Frontal cortex (tissue), 4 donors: ENCODE results near the gene RHOT1. TPM values are rescaled to one million over a fixed set of nuclear protein-coding genes. Genes with fewer than 3 reads are reported as not detected.
"Not testable (repeated sequence)": the region's sequence is repeated elsewhere in the genome, so short reads cannot be mapped to it uniquely, and the experiment has no call there.

Source experiments
- DNase-seq, 2 donors: peaks; one replicate each; pipeline ENCODE4 v3.0.0; 2012; ENCODE audit warnings: low spot score in 2 of 2
- FAIRE-seq: peaks from 2 replicates; lab custom pipeline; 2012; peaks lifted over from hg19 to GRCh38; lab: Jason Lieb, UNC
- total RNA-seq: library from RNA; depleted of rRNA; stranded (reverse); fragments of >200 nt; gene quantifications from one replicate; pipeline ENCODE4 v1.2.3, GENCODE V29; 2014
- donor health status: control.
- donor health status: control.
- donor health status: control.

Gene RHOT1
- total RNA-seq, 1 donor from 2014 or later, result 156 TPM

DNA sequence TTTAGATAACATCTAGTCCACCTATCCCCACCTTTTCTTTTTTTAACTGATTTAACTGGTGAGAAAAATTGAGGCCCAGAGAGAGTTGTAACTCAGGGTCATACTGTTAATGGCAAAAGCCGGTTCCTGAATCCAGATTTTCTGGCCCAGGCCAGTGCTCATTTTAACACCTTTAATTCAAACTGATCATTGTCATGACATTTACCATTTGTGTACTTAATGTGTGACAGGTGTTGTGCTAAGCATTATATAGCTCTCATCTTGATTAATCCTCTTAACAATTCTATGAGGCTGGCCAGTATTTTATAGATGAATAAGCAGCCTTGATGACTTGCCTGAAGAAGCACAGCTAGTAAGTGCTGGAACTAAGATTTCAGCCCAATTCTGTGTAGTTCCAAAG is 14.4 kb downstream of the RHOT1 start:
- DNase-seq (no peak), FAIRE-seq (no peak)

DNA sequence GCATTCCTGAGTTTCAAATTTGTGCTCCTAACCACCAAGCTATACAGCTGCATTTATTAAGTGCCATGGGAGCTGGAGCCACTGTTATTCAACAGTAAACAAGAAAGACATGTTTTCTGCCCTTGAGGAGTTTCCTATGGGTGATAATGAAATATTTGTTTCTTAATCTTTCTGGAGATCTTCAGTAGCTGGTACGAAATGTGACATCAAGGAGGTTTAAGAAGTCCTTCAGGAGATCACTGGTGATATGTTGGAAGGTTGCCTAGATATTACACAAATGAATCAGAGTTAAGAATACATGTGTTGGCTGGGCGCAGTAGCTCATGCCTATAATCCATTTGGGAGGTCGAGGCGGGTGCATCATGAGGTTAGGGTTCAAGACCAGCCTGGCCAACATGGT is 14.9 kb downstream of the RHOT1 start:
- no peak for FAIRE-seq

DNA sequence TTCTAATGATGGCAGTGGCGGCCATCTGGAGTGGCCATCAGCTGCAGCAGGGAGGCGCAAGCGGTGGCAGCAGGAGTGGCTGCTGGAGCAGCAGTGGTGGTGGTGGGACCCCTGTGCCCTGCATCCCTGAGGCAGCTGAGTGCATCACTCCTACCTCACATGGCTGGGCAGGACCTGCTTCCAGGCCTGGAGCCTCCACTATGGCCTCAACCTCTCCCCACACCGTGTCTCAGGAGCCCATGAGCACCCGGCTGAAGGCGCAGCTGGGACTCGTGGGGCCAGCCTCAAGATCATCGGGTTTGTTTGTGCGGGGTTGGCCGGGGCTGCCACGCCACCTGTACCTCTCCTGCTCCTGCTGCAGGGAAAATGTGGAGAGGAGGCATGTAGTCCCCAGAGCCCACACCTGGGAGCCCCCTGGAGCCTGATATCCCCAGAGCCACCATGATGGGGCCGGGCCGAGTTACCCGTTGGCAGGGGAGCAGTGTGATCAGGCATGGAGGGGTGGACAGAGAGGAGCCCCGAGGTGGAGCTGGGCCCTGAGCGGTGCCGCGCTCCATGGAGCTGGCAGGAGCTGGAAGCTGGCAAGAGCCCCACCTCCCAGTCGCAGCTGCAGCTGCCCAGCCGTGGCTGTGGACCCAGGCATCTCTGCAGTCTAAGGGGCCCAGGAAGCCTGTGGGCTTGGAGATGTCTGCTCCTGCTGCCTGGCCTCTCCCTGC is 16.7 kb downstream of the RHOT1 start:
- DNase-seq (no peak), FAIRE-seq (no peak)

More for the DNA sequence above, 14.9 kb downstream of the RHOT1 start:
- DNase-seq, result no peak

DNA sequence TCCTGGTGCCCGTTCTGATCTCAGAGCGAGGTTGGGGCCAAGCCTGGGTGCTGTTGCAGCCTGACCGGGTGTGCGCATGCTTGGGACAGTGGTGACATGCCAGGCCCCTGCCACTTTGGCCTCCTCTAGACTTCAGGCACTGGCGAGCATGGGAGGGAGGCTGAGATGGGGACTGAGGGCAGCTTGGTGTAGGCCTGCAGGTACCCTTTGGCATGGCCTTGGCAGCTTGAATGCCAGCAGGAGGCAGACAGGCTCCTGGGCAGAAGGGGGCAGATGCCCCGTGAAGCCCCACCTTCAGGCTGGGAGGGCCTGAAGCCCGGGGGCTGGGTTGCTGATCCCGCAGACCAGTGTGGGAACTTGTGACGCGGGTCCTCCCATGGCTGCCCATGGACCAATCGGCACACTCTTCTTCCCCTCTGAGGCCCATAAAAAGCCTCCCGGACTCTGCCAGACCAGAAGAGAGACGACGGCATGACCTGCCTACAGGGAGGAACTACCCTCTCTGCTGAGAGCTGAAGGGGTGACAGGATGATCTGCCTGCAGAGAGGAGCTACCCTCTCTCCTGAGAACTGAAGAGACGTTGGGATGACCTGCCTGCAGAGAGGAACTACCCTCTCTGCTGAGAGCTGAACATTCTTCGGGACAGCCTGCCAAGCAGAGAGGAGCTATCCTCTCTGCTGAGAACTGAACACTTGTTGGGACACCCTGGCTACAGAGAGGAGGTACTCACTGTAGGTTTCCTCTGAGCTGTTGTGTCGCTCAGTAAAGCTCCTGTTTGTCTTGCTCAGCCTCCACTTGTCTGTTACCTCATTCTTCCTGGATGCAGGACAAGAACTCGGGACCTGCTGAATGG is 17.5 kb downstream of the RHOT1 start:
- DNase-seq, result no peak
- no peak for FAIRE-seq

DNA sequence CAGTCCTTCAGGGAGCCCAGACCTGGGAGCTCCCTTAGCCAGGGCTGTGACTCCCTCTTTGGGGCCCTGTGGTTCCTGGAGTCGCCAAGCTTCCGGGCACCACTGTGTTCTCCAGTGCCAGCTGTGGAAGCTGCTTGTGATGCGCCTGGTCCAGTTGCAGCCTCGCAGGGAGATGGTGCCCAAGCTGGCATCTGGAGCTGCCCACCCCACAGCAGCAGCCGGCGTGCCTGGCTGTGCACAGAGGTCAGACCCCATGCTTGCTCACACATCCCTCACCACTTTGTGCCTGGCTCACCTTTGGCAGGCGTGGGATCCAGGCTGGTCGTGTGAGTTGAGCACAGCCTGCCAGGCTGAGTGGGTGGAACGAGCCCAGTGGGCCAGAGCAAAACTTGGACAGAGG is 18.2 kb downstream of the RHOT1 start:
- DNase-seq, result no peak
- no peak for FAIRE-seq

DNA sequence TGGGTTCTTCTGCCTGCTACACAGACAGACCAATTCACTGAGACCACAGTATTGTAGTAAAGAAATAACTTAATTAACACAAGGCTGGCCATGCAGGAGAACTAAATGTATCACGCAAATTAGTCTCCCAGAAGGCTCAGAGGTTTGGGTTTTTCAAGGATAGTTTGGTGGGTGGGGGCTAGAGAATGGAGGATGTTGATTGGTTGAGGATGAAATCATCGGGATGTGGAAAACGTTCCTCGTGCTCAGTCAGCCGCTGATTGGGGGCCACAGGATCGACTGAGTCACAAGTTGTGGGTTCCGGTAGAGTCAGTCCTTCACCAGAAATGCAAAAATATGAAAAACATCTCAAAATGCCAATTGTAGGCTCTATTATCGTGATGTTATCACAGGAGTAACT is 18.7 kb downstream of the RHOT1 start:
- FAIRE-seq (no peak), DNase-seq (no peak)

DNA sequence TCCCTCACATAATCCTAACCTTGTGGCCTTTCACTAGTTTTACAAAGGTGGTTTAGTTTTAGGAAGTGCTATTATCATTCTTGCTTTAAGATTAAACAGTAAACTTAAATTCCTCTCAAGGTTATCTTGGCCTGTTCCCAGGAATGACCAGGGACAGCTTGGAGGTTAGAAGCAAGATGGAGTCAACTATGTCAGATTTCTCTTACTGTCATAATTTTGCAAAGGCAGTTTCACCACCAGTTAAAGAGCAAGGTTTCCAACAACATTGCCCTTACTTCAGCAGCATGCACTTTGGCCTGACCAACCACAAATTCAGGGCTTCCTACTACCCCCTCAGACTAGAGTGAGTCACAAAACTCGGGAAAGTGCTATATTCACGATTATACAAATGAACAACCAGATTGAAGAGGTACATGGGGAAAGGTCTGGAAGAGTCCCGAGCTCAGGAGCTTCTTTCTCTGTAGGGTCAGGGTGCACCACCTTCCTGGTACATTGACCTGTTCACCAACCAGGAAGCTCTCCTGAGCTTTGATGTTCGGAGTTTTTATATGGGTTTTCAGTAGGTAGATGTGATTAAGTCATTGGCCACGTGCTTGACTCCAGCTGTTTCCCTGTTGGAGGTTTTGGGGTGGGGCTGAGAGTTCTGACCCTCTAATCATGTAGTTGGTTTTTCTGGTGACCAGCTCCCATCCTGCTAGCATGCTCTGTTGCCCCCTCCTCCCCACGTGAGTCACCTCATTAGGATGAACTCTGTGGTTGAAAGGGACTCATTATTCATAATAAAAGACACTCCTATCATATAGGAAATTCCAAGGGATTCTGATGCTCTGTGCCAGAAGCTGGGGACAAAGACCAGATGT is 19.4 kb downstream of the RHOT1 start:
- FAIRE-seq (no peak), DNase-seq (no peak)

DNA sequence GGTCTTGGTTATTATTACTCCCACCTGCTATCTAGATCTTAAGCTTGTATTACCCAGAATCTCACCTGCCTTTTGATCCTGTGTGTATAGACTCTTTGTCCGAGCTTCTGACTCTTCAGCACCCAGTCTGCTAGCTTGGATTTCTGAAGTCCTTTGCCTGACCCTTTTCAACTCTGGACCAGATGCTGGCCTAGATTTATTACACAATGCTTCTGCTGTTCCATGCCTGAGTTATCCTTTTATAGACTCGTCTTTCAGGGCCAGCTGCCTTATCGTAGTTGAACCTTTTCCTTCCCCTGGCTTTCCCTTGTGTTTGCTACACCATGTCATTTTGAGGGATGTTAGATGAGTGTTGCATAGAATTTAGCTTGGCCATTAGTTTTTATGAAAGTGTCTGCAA is 32.6 kb downstream of the RHOT1 start:
- DNase-seq (no peak), FAIRE-seq (no peak)

DNA sequence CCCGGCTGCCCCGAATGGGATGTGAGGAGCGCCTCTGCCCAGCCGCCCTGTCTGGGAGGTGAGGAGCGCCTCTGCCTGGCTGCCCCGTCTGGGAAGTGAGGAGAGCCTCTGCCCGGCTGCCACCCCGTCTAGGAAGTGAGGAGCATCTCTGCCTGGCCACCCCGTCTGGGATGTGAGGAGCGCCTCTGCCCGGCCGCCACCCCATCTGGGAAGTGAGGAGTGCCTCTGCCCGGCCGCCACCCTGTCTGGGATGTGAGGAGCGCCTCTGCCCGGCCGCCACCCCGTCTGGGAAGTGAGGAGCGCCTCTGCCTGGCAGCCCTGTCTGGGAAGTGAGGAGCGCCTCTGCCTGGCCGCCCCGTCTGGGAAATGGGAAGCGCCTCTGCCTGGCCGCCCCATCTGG is 36.4 kb downstream of the RHOT1 start:
- not testable (repeated sequence) for DNase-seq

DNA sequence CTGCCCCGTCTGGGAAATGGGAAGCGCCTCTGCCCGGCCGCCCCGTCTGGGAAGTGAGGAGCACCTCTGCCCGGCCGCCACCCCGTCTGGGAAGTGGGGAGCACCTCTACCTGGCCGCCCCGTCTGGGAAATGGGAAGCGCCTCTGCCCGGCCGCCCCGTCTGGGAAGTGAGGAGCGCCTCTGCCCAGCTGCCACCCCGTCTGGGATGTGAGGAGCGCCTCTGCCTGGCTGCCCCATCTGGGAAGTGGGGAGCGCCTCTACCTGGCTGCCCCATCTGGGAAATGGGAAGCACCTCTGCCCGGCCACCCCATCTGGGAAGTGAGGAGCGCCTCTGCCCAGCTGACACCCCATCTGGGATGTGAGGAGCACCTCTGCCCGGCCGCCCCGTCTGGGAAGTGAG is 36.8 kb downstream of the RHOT1 start:
- not testable (repeated sequence) for FAIRE-seq

More for the DNA sequence above, 36.4 kb downstream of the RHOT1 start:
- not testable (repeated sequence) for FAIRE-seq

DNA sequence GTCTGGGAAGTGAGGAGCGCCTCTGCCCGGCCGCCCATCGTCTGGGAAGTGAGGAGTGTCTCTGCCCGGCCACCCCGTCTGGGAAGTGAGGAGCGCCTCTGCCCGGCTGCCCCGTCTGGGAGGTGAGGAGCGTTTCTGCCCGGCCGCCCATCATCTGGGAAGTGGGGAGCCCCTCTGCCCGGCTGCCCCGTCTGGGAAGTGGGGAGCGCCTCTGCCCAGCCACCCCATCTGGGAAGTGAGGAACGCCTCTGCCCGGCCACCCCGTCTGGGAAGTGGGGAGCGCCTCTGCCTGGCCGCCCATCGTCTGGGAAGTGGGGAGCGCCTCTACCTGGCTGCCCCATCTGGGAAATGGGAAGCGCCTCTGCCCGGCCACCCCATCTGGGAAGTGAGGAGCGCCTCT is 37.2 kb downstream of the RHOT1 start:
- not testable (repeated sequence) for DNase-seq, FAIRE-seq

More for the DNA sequence above, 36.8 kb downstream of the RHOT1 start:
- not testable (repeated sequence) for DNase-seq

DNA sequence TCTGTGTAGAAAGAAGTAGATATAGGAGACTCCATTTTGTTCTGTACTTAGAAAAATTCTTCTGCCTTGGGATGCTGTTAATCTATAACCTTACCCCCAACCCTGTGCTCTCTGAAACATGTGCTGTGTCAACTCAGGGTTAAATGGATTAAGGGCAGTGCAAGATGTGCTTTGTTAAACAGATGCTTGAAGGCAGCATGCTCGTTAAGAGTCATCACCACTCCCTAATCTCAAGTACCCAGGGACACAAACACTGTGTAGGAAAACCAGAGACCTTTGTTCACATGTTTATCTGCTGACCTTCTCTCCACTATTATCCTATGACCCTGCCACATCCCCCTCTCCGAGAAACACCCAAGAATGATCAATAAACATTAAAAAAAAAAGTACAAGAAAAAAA is 38.0 kb downstream of the RHOT1 start:
- not testable (repeated sequence) for DNase-seq, FAIRE-seq

DNA sequence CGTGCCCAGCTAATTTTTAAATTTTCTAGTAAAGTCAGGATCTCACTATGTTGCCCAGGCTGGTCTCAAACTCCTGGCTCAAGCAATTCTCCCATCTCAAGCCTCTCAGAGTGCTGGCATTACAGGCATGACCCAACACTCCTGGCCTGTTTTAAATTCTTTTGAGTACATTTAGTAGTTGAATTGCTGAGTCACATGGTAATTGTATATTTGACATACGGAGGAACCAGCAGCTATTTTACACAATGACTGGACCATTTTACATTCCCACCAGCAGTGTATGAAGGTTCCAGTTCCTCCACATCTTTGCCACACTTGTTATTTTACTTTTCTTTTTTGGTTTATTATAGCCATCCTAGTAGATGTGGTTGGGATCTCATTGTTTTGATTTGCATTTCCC is 43.6 kb downstream of the RHOT1 start:
- no peak for FAIRE-seq
- no peak for DNase-seq

DNA sequence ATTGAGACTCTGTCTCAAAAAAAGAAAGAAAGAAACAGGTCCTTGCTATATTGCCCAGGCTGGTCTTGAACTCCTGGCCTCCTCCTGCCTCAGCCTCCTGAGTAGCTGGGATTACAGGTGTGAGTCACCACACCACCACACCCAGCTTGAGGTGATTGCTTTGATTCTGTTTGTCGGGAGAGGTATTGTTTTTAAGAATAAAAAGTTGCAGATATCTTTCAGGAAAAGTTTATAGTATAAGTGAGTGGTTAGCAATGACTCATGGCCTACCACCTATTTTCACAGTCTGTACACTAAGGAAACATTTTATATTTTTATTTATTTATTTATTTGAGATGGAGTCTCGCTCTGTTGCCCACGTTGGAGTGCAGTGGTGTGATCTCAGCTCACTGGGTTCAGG is 45.0 kb downstream of the RHOT1 start:
- no peak for DNase-seq
- FAIRE-seq, result no peak

DNA sequence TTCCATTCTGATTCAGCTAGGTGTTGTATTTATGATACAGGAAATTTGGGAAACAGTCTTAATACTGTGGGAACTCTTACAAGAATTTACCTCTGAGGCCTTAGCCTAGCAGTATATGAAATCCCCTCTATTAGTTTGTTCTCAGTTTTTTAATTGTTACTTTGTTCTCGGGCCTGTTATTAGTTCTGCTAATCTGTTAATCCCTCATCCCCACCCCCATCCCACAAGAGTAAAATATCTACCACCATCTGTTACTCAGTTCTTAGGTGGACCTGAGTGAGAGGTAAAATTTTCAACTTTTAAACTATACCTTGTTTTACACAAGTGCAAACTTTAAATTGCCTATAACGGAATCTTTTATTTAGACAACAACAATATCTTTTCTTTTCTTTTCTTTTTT is 47.0 kb downstream of the RHOT1 start:
- FAIRE-seq, result no peak
- no peak for DNase-seq

DNA sequence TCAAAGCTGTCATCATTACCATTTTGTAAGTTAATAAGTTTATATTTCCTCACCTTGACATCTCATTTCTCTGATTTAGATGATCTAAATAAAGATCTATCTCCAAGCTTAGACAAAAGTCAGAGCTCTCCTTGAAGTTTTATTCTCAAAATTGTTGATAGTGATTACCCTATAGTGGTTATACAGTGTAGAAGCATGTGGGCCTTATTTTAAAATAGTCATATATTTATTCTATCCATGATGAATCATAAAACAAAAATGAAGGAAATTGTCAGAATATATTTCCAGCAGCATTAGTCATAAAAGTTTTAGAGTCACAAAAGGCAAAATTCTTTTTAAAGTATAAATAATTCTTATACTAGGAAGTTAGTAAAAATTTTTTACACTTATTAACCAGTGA is 49.0 kb downstream of the RHOT1 start:
- no peak for DNase-seq
- no peak for FAIRE-seq

DNA sequence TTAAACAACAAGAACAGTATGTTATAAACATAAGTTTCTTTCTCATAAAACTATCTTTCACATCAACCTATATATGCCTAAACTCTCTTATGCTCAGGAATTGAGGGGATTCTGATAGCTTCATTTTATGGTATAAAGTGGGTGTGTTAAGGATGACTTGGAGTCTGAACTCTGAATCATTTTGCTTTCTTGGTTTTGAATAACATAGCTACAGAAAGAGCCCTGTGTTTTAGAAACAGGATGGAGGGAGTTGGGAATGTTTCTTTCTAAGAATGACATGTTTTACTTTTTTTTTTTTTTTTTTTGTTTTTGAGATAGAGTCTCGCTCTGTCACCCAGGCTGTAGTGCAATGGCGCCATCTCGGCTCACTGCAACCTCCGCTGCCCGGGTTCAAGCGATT is 50.1 kb downstream of the RHOT1 start:
- DNase-seq, result no peak
- FAIRE-seq, result no peak

DNA sequence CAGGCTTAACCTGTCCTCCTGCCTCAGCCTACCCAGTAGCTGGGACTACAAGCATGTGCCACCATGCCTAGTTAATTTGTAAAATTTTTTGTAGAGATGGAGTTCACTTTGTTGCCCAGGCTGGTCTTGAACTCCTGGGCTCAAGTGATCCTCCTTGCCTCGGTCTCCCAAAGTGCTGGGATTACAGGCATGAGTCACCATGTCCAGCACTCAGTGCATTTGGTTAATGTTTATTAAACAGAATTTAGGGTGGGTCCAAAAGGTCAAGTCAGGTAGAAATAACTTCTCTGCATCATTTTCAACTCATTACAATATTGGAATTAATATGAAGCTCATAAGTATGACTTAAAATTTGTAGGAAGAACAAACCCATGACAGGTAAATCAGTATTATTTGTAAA is 55.7 kb downstream of the RHOT1 start:
- no peak for DNase-seq
- no peak for FAIRE-seq

DNA sequence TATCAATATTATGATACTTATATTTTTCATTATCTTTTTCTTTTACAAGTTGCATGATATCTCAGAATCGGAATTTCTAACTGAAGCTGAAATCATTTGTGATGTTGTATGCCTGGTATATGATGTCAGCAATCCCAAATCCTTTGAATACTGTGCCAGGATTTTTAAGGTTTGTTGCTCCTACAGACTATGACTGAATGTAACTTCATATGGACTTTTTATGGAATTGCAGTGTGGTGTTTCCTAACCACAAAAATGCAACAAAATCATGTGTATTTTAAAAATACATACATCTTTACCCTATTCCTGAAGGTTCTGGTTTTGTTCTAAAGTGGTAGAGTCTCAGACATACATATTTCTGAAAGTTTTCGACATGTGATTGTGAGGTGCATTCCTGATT is 64.6 kb downstream of the RHOT1 start:
- FAIRE-seq, result no peak
- DNase-seq, result no peak

DNA sequence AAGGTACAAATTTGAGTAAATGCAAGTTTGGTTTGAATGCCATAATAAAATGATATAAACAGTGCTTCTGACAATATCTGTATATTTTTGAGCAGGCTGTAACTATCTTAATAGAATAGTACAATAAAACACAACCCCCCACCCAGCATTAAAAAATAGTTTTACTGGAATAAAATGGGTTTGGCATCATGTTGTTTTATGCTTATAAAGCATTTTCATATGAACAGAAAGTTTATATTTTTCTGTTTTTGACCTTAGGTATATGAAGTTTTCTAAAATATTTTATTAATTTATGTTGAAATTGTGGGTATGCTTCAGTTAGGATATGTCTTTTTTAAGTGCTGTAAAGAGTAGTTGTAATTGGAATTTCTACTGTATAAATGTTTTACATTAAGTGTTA is 66.1 kb downstream of the RHOT1 start:
- DNase-seq (no peak), FAIRE-seq (no peak)
